8988T (cell line): ENCODE results near the gene ATP5ME.
"Not testable (repeated sequence)": the region's sequence is repeated elsewhere in the genome, so short reads cannot be mapped to it uniquely, and the experiment has no call there.

Source experiments
- DNase-seq: peaks from one replicate; pipeline ENCODE4 v3.0.0; 2011

ATP5ME gene

DNA sequence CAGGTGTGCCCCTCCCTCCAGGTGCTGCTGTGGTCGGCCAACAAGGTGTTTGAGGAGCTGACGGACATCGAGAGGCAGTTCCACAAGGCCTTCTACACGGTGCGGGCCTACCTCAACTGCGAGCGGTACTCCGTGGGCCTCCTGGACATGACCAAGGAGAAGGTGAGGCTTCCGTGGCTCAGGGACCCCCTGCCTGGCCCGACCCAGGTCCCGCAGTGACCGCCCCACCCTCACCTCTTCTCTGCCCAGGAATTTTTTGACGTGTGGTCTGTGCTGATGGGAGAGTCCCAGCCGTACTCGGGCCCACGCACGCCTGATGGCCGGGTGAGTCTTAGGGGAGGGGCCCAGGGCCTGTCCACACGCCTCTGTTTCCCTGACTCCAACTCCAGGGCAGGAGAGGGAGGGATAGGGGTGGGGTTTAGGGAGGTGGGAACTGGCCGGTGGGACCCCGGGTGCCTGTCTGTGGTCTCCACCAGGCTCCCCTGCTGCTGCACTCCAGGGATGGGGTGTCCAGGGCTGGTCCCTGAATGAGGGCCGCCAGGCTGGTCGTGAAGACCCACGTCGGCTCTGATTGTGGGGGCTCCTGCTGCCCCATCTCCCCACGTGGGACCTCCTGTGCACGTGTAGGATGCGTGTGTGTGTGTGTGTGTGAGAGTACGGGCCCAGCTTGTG, 20.1 kb downstream of the ATP5ME start:
- DNase-seq, result no peak

GRCh38 chr4:653080-653821, 20.8 kb downstream of the ATP5ME start:
- no peak for DNase-seq

GRCh38 chr4:651884-652642, 22.0 kb downstream of the ATP5ME start:
- DNase-seq, result no peak

- no peak for DNase-seq
Measured at GRCh38 chr4:650951-651883, 22.9 kb downstream of the ATP5ME start.

DNA sequence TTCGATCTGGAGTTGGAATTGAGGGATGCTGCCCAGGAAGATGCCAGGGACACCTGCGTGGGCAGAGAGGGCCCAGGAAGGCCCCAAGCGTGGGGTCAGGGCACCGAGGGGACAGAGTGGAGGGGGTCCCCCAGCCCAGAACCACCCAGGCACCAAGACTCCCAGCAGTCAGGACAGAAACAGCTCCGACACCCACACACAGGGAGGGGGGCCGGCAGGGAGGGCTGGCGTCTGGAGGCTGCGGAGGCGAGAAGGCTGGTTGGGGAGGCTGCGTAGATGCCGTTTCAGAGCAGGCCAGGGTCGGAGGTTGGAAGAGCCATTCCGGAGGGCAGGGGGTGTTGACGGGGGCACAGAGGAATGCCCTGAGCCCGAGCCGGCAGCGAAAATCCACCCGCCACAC, 23.6 kb downstream of the ATP5ME start:
- DNase-seq, result no peak

DNA sequence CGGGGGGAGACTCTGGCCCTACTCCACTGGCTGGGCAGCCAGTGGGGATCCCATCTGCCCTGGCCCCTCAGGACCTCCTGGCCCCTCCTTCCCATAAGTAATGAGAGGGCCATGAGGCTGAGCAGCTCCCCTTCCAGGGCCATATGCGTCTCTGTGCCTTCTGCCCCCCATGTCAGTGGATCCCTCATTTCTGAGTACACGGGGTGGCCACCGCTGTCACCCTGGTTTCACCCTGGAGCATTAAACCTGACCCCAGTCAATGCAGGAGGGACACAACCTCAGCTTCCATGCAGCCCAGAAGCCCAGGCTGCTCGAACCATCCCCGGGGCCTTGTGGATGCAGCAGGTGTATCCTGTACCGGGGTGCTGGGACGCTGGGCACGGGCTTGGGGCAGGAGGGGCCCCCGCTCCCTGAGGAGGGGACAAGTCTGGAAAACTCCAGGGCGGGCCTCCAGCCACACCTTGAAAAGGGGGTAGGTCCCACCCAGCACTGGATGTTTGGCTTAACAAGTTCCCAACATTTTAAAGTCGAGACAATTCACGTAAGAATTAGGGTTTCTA, 24.2 kb downstream of the ATP5ME start:
- DNase-seq, result no peak

DNA sequence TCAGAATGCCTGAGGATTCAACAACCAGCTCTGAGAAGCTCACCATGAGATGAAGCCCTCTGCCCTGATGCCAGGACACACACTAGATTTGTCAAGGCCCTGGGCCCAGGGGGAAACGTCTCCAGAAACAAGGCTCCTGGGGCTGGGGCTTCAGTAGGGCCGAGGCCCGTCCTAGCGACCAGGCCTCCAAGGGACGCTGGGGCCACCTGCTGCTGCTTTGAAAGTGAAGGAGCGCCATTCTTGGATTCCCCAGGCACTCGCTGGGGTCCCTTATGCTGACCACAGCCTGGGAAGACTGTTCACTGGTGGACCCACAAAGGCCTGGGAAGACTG, 24.8 kb downstream of the ATP5ME start:
- no peak for DNase-seq

- no peak for DNase-seq
Measured at GRCh38 chr4:648579-649292, 25.3 kb downstream of the ATP5ME start.

GRCh38 chr4:647481-647880, 26.6 kb downstream of the ATP5ME start:
- DNase-seq, result no peak

GRCh38 chr4:646460-646859, 27.6 kb downstream of the ATP5ME start:
- DNase-seq, result no peak

GRCh38 chr4:642366-642765, 31.7 kb downstream of the ATP5ME start:
- not testable (repeated sequence) for DNase-seq

DNA sequence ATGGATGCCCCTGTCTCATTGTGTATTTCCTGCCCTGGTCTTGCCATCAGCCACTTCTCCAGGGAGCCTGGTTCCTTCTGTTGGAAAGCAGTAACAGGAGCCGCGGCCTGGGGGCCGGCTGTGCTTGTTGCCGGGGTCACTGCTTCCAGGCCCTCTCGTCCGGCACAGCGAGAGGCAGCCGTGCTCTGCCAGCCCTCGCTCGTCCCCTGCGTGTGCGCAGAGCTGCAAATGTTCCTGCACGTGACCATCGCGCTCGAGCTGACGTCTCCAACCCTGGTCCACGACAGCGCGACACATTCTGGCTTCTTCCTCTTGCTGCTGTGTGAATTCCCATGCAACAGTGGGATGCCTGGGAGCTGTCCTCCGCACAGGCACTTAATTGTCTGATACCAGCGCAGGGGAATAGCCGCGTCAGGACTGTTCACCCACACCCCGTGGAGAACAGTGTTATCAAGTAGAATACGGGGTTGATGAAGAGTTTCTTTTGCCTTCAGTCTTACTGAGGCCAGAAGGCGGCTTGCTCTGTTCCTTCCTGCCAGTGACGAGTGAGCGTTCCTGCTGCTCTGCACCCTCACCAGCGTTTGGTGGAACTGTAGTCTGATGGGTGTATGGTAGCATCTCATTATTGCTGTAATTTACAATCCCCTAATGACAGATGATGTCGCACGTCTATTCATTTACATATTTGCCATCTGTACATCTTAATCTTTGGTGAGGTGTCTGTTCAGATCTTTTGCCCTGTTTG, 36.4 kb downstream of the ATP5ME start:
- DNase-seq, result no peak

GRCh38 chr4:636628-637159, 37.4 kb downstream of the ATP5ME start:
- DNase-seq, result no peak

- DNase-seq, result no peak
Measured at GRCh38 chr4:635851-636627, 38.0 kb downstream of the ATP5ME start.

- DNase-seq, result not testable (repeated sequence)
Measured at GRCh38 chr4:635066-635835, 38.8 kb downstream of the ATP5ME start.

DNA sequence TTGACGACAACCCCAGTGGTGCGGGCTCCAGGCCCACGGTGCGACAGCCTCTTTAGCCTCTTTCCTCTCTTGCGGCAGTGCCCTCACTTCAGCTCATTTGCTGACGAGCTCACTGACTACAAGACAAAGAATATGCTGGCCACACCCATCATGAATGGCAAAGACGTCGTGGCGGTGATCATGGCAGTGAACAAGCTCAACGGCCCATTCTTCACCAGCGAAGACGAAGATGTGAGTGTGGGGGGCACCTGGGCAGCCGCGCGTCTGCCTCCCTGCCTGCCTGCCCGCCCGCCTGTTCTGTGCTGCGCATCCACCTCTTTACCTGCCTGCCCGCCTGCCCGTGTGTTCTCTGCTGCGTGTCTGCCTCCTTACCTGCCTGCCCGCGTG, 39.5 kb downstream of the ATP5ME start:
- no peak for DNase-seq

DNA sequence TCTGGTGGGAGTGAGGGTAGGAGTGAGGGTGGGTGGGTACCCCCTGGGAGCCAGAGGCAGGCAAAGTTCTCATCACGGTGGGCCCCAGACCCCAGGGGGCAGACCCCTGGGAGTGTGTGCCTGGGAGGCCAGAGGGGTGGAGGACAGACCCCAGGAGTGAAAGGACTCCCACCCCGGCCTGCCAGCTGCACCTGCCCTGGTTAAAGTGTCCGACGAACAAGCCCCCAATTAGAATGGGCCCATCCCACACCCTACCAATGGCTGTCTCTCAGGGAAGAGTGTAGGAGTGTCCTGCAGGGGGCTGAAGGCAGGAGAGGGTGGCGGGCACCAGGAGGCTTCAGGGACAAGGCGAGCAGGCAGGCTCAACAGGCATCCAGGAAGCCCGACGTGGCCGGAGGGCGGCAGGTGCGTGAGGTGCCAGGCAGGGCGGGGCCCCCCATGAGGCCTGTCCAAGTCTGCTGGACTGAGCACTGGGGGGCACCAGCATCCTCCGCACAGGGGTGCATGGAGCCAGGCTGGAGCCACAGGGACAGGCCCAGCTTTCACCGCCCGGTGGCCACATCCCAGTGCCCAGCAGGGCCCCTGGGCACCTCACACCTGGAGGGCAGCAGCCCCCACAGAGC, 40.0 kb downstream of the ATP5ME start:
- no peak for DNase-seq

DNA sequence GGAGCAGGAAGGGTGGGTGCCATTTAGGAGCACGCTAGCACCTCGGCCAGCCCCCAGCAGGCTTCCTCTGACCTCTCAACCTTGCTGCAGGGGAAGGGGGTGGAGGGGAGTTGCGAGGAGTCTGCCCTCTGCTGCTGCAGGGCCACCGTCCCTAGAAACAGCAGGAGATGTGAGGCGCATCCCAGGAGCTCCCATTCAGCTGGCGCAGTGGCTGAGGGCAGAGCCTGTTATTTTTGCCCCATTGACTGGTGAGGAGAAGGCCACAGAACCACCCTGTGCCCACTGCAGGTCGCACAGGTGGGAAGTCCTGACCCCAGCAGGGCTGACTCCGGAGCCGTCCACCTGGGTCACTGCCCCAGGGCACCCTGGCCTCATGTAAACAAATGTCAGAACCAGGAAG, 40.7 kb downstream of the ATP5ME start:
- no peak for DNase-seq

- no peak for DNase-seq
Measured at GRCh38 chr4:632926-633325, 41.1 kb downstream of the ATP5ME start.
